H1 (cell line): ENCODE measurements around the gene ABCA2. TPM values are rescaled to one million over a fixed set of nuclear protein-coding genes. Genes with fewer than 3 reads are reported as not detected.
A peak's percentile ranks its signal among the peaks of the same experiment; 100 is the strongest.

Experiments
- CTCF ChIA-PET: fragments of 300-600 bp; sonication (Branson Sonifier 250); formaldehyde crosslinking; loops from one replicate; lab custom pipeline; 2021; ENCODE audit not compliant: partially characterized antibody; lab: Charles Lee
- POLR2A ChIA-PET: fragments of 300-600 bp; sonication (Branson Sonifier 250); formaldehyde crosslinking; loops from one replicate; lab custom pipeline; 2021; ENCODE audit warnings: inconsistent platforms; ENCODE audit not compliant: partially characterized antibody; lab: Charles Lee
- DNase-seq, 2 experiments: peaks; one replicate each; pipeline versions ENCODE4 v3.0.0 to v3.0.0-alpha.2; 2010 to 2022; ENCODE audit warnings: low spot score in 2 of 2, low read depth in 1 of 2, mixed read lengths in 1 of 2
- FAIRE-seq: peaks from 2 replicates; lab custom pipeline; 2011; peaks lifted over from hg19 to GRCh38; lab: Jason Lieb, UNC
- H2AFZ ChIP-seq: 2 replicates; pipeline ENCODE4 v1.8.1; 2012; ENCODE audit warnings: low read length, inconsistent platforms
- H2AK5ac ChIP-seq: 2 replicates; pipeline ENCODE4 v1.6.1; 2013; ENCODE audit warnings: low read depth, low read length
- H2BK120ac ChIP-seq: replicated peaks from 2 replicates; pipeline ENCODE3; 2013; ENCODE audit warnings: low read depth, low read length, inconsistent platforms
- H2BK12ac ChIP-seq: 2 replicates; pipeline ENCODE4 v1.6.1; 2013; ENCODE audit warnings: low read depth, low read length
- H2BK15ac ChIP-seq: 2 replicates; pipeline ENCODE4 v1.6.1; 2013; ENCODE audit warnings: low read length
- H2BK20ac ChIP-seq: 2 replicates; pipeline ENCODE4 v1.6.1; 2013; ENCODE audit warnings: low read length
- H2BK5ac ChIP-seq: 2 replicates; pipeline ENCODE4 v1.6.1; 2013; ENCODE audit warnings: low read depth, low read length
- H3K14ac ChIP-seq: 2 replicates; pipeline ENCODE4 v1.6.1; 2013; ENCODE audit warnings: inconsistent platforms; ENCODE audit not compliant: insufficient read length
- H3K18ac ChIP-seq: 2 replicates; pipeline ENCODE4 v1.6.1; 2013; ENCODE audit warnings: low read length; ENCODE audit errors: extremely low read depth
- H3K23ac ChIP-seq: 2 replicates; pipeline ENCODE4 v1.6.1; 2013; ENCODE audit warnings: inconsistent platforms; ENCODE audit not compliant: insufficient read length
- H3K23me2 ChIP-seq: 2 replicates; pipeline ENCODE4 v1.6.1; 2013; ENCODE audit warnings: low read depth, low read length
- H3K27ac ChIP-seq: 2 replicates; pipeline ENCODE4 v1.6.1; 2011; ENCODE audit warnings: low read depth, low read length, inconsistent platforms
- H3K27me3 ChIP-seq, 4 experiments: replicated peaks in 1 of 4; 1 replicate in 1 of 4; 2 replicates in 3 of 4; pipeline versions ENCODE4 v1.6.1 to v1.8.1; 2011 to 2013; ENCODE audit warnings: low read length in 3 of 4, mild to moderate bottlenecking in 3 of 4, inconsistent platforms in 2 of 4, mixed read lengths in 2 of 4, moderate library complexity in 1 of 4; ENCODE audit not compliant: control insufficient read depth in 3 of 4, insufficient read depth in 3 of 4; ENCODE audit errors: extremely low read depth in 1 of 4
- H3K36me3 ChIP-seq, 4 experiments: 2 replicates each; pipeline versions ENCODE4 v1.6.1 to v1.8.1; 2011 to 2013; ENCODE audit warnings: mild to moderate bottlenecking in 4 of 4, low read length in 3 of 4, moderate library complexity in 2 of 4, control low read depth in 1 of 4, inconsistent platforms in 1 of 4; ENCODE audit not compliant: insufficient read depth in 4 of 4, control insufficient read depth in 2 of 4
- H3K4ac ChIP-seq: replicated peaks from 2 replicates; pipeline ENCODE3; 2013; ENCODE audit warnings: low read length, low read depth, mixed read lengths, inconsistent platforms; ENCODE audit not compliant: insufficient read length
- H3K4me1 ChIP-seq, 4 experiments: replicated peaks in 1 of 4; 1 replicate in 1 of 4; 2 replicates in 3 of 4; pipeline versions ENCODE4 v1.6.1 to v1.8.1; 2011 to 2013; ENCODE audit warnings: low read length in 3 of 4, inconsistent platforms in 2 of 4, mixed read lengths in 1 of 4; ENCODE audit not compliant: insufficient read depth in 4 of 4, control insufficient read depth in 3 of 4
- H3K4me2 ChIP-seq, 2 experiments: 2 replicates each; pipeline versions ENCODE4 v1.6.1 to v1.8.1; 2011 to 2013; ENCODE audit warnings: low read depth in 2 of 2, low read length in 2 of 2, control low read depth in 1 of 2, inconsistent platforms in 1 of 2, mild to moderate bottlenecking in 1 of 2; ENCODE audit not compliant: insufficient read depth in 1 of 2
- H3K4me3 ChIP-seq, 4 experiments: fragments of 200-600, 300-600 bp in 1 of 4; sonication (generic), shearing (Covaris generic), sonication (Bioruptor Twin) in 1 of 4; 2 replicates each; pipeline versions ENCODE4 v1.5.1 to v1.8.1; 2011 to 2016; ENCODE audit warnings: low read length in 4 of 4, low read depth in 3 of 4, control low read depth in 2 of 4, inconsistent platforms in 2 of 4, mild to moderate bottlenecking in 2 of 4, mixed read lengths in 1 of 4, moderate library complexity in 1 of 4; ENCODE audit not compliant: insufficient read depth in 2 of 4; ENCODE audit errors: extremely low read depth in 1 of 4
- H3K56ac ChIP-seq: replicated peaks from 2 replicates; pipeline ENCODE3; 2013; ENCODE audit warnings: low read depth, mild to moderate bottlenecking, mixed read lengths, low read length, inconsistent platforms; ENCODE audit not compliant: insufficient read length
- H3K79me1 ChIP-seq: 2 replicates; pipeline ENCODE4 v1.6.1; 2013; ENCODE audit warnings: low read depth, low read length, control low read depth
- H3K79me2 ChIP-seq, 2 experiments: 2 replicates each; pipeline versions ENCODE4 v1.6.1 to v1.8.1; 2012 to 2013; ENCODE audit warnings: low read length in 2 of 2, mild to moderate bottlenecking in 2 of 2, inconsistent platforms in 1 of 2; ENCODE audit not compliant: insufficient read depth in 2 of 2, control insufficient read depth in 1 of 2
- H3K9ac ChIP-seq, 4 experiments: replicated peaks in 1 of 4; 1 replicate in 1 of 4; 2 replicates in 3 of 4; pipeline versions ENCODE4 v1.6.1 to v1.8.1; 2011 to 2013; ENCODE audit warnings: low read depth in 3 of 4, low read length in 3 of 4, control low read depth in 2 of 4, mild to moderate bottlenecking in 2 of 4, moderate library complexity in 2 of 4, inconsistent platforms in 1 of 4; ENCODE audit errors: extremely low read depth in 1 of 4
- H3K9me3 ChIP-seq, 2 experiments: 2 replicates each; pipeline versions ENCODE4 v1.6.1 to v1.8.1; 2012 to 2013; ENCODE audit warnings: mild to moderate bottlenecking in 2 of 2, moderate library complexity in 2 of 2, control low read depth in 1 of 2, inconsistent platforms in 1 of 2, low read depth in 1 of 2, low read length in 1 of 2, mixed read lengths in 1 of 2; ENCODE audit not compliant: insufficient read depth in 2 of 2
- H4K20me1 ChIP-seq, 2 experiments: replicated peaks in 1 of 2; 2 replicates each; pipeline versions ENCODE3 to v1.8.1; 2011 to 2013; ENCODE audit warnings: inconsistent platforms in 2 of 2, low read length in 2 of 2, mild to moderate bottlenecking in 1 of 2; ENCODE audit not compliant: insufficient read depth in 2 of 2, control insufficient read depth in 1 of 2
- H4K5ac ChIP-seq: 2 replicates; pipeline ENCODE4 v1.6.1; 2013; ENCODE audit warnings: low read length, low read depth, mixed read lengths, inconsistent platforms; ENCODE audit not compliant: insufficient read length
- H4K8ac ChIP-seq: 2 replicates; pipeline ENCODE4 v1.8.0; 2013; ENCODE audit warnings: mild to moderate bottlenecking, moderate library complexity, low read length, inconsistent platforms; ENCODE audit not compliant: insufficient read depth; ENCODE audit errors: extremely low read depth
- H4K91ac ChIP-seq: replicated peaks from 2 replicates; pipeline ENCODE3; 2013; ENCODE audit warnings: low read length, mixed read lengths, inconsistent platforms; ENCODE audit not compliant: insufficient read length
- ASH2L ChIP-seq: fragments of 200-600, 300-600 bp; sonication (generic); IDR thresholded peaks from one replicate; pipeline ENCODE4 v1.7.1; 2017; ENCODE audit warnings: low read length
- CHD1 ChIP-seq: IDR thresholded peaks from 2 replicates; pipeline ENCODE4 v1.6.1; 2012; ENCODE audit warnings: low read depth, low read length, improper control_type of control experiment
- EP300 ChIP-seq, 2 experiments: IDR thresholded peaks; 1 replicate in 1 of 2; 2 replicates in 1 of 2; pipeline ENCODE4 v1.6.1; 2011 to 2012; ENCODE audit warnings: low read depth in 2 of 2, low read length in 2 of 2, mild to moderate bottlenecking in 2 of 2, borderline replicate concordance in 1 of 2, inconsistent platforms in 1 of 2, moderate library complexity in 1 of 2
- KDM4A ChIP-seq: IDR thresholded peaks from one replicate; pipeline ENCODE4 v1.7.1; 2012; ENCODE audit warnings: low read depth, mild to moderate bottlenecking, moderate library complexity, low read length, inconsistent platforms; ENCODE audit not compliant: severe bottlenecking
- MAFK ChIP-seq: IDR thresholded peaks from 2 replicates; pipeline ENCODE4 v1.6.1; 2012; ENCODE audit warnings: low read depth, mild to moderate bottlenecking, improper control_type of control experiment, low read length
- NRF1 ChIP-seq: IDR thresholded peaks from 2 replicates; pipeline ENCODE4 v1.6.1; 2011; ENCODE audit warnings: mild to moderate bottlenecking, low read depth, low read length, improper control_type of control experiment
- POU5F1 ChIP-seq: IDR thresholded peaks from 2 replicates; pipeline ENCODE4 v1.6.1; 2011; ENCODE audit warnings: low read depth, mild to moderate bottlenecking, low read length, moderate library complexity
- RBBP5 ChIP-seq: IDR thresholded peaks from 2 replicates; pipeline ENCODE4 v1.7.1; 2012; ENCODE audit warnings: low read depth, mild to moderate bottlenecking, inconsistent platforms, low read length, moderate library complexity, borderline replicate concordance
- RXRA ChIP-seq: IDR thresholded peaks from 2 replicates; pipeline ENCODE4 v1.6.1; 2011; ENCODE audit warnings: low read depth, mild to moderate bottlenecking, low read length, moderate library complexity; ENCODE audit not compliant: insufficient read depth
- SP4 ChIP-seq: IDR thresholded peaks from 2 replicates; pipeline ENCODE4 v1.6.1; 2012; ENCODE audit warnings: low read length, inconsistent platforms
- TAF7 ChIP-seq: optimal IDR thresholded peaks from 2 replicates; pipeline ENCODE3; 2011; ENCODE audit warnings: low read depth, mild to moderate bottlenecking, inconsistent platforms, low read length, moderate library complexity, borderline replicate concordance
- WGBS, 2 experiments: shearing (Covaris generic) in 1 of 2; methylation state at CpG; one replicate each; pipeline versions ENCODE4 v1.1.6 to v1.1.7; 2013 to 2015; ENCODE audit warnings: low lambda C conversion rate in 2 of 2, mixed read lengths in 2 of 2, inconsistent platforms in 1 of 2, low coverage in 1 of 2, missing lambda C conversion rate in 1 of 2; ENCODE audit not compliant: insufficient replicate concordance in 2 of 2, insufficient coverage in 1 of 2, insufficient read length in 1 of 2; ENCODE audit errors: extremely low coverage in 1 of 2, missing lambda C conversion rate in 1 of 2; 5-methylcytosine and 5-hydroxymethylcytosine counted together
- polyA plus RNA-seq, 7 experiments: library from polyadenylated mRNA; depleted of rRNA in 3 of 7; stranded (reverse) in 5 of 7; unstranded in 2 of 7; fragments of >200 nt in 5 of 7; fragments of 200-250 nt in 2 of 7; gene quantifications; 1 replicate in 5 of 7; 2 replicates in 1 of 7; 4 replicates in 1 of 7; pipeline versions ENCODE4 v1.2.1 to v1.2.3, GENCODE V29; 2011 to 2013; ENCODE audit warnings: missing spikeins in 2 of 7, mixed read lengths in 2 of 7
- total RNA-seq: library from RNA; stranded (reverse); fragmentation: NEBNext Ultra II Directional; extraction: Animal tissue kit (Norgen Biotek cat#: 25700); gene quantifications from 2 replicates; pipeline ENCODE4 v1.2.1, GENCODE V29; 2021

The ABCA2 gene
- total and polyA plus RNA-seq, 2 of the 8 experiments (the other 6 are each of a cell fraction or from before 2014, with no cell fraction given): 12.5 to 14.3 TPM

- Histone ChIP-seq H2BK12ac (peak within 1 kb of the TSS; percentile 50; the same call in 1 of the 2 replicates), H3K36me3 (peaks cover 0 to 2% (median 0%) of the 10 kb centered on the region in 4 experiments; a peak in 1 of 8 replicates), H4K8ac (peak within 1 kb of the TSS; percentile 65; the same call in 1 of the 2 replicates), H3K27ac (peak within 1 kb of the TSS; percentile 3; the same call in 1 of the 2 replicates), H3K18ac (no peak within 1 kb of the TSS), H3K4ac (no peak within 1 kb of the TSS), H2AK5ac (no peak within 1 kb of the TSS), H4K91ac (peak within 1 kb of the TSS; percentile 65), H3K23ac (no peak within 1 kb of the TSS), H3K4me2 (peak within 1 kb of the TSS; percentile 75 to 82), H2BK20ac (no peak within 1 kb of the TSS), H4K20me1 (peaks cover 0 to 2% of the 10 kb centered on the region in 2 experiments), H3K4me3 (peak within 1 kb of the TSS; percentile 46 to 89 (median 74)), H3K27me3 (peaks cover 0 to 17% (median 12%) of the 10 kb centered on the region in 4 experiments; a peak in 3 of 7 replicates), H3K14ac (no peak within 1 kb of the TSS), H3K9me3 (peaks cover 6% of the 10 kb centered on the region in 2 experiments; a peak in 2 of 4 replicates), H4K5ac (no peak within 1 kb of the TSS), H3K79me2 (no peaks in the 10 kb centered on the region), H2BK120ac (no peak within 1 kb of the TSS), H2BK15ac (no peak within 1 kb of the TSS), H2AFZ (no peak within 1 kb of the TSS), H3K4me1 (peaks cover 0 to 16% (median 7%) of the 10 kb centered on the region in 4 experiments; a peak in 6 of 7 replicates), H2BK5ac (peak within 1 kb of the TSS; percentile 44; the same call in 1 of the 2 replicates), H3K9ac (peak within 1 kb of the TSS in 2 of 4 experiments; percentile 51 to 52; a peak in 5 of 7 replicates), H3K23me2 (peaks cover 17% of the 10 kb centered on the region), H3K56ac (peak within 1 kb of the TSS; percentile 69), H3K79me1 (no peaks in the 10 kb centered on the region)
- ChIA-PET POLR2A (interaction anchor here (0.7 to 1.7 kb wide), 8 partner anchors 14 to 226 kb away, joined by 3 to 4 read pairs (median 3); no protein-coding TSS in a partner anchor), CTCF (interaction anchor here (0.8 to 6.3 kb wide), 15 partner anchors 10 to 223 kb away, joined by 3 to 31 read pairs (median 4); partner anchors contain the start of genes ABCA2, FUT7 and PTGDS)
- DNase-seq (peak; percentile 65 to 96), FAIRE-seq (no peak)
- WGBS, 2 experiments: 0% methylated on average over 3 of the region's 92 CpGs; no CpG with 5 or more reads in 1 of the 2 experiments
- TF ChIP-seq MAFK (no peak), KDM4A (peak; percentile 76), ASH2L (no peak), SP4 (no peak), CHD1 (no peak), TAF7 (no peak), EP300 (IDR thresholded peaks at IDR 0.05; ENCODE audit: borderline replicate concordance in 1 of 2, low read depth in 2 of 2, low read length in 2 of 2) (no peak), RXRA (no peak), POU5F1 (no peak), RBBP5 (no peak), NRF1 (no peak; the same call in 1 of the 2 replicates)
Observed at GRCh38 chr9:136991993-136992818, 35.8 kb downstream of the ABCA2 start, which contains the start of gene PAXX. PAXX (plus strand) TSS chr9:136992422; CDS start chr9:136992444, 22 bp downstream.
